A549 (cell line): ENCODE data around the gene NTRK2. TPM values are rescaled to one million over a fixed set of nuclear protein-coding genes. Genes with fewer than 3 reads are reported as not detected.

Experiments
- ATAC-seq, 2 experiments: fragments of 200-7000 bp in 1 of 2; fragments of >200 bp in 1 of 2; cut with Nextera tagmentation in 1 of 2; cut with Tn5 transposase in 1 of 2; 3 replicates each; pipeline versions ENCODE4 v1.8.0 to v1.9.1; 2018 to 2020; ENCODE audit warnings: mild to moderate bottlenecking in 1 of 2, moderate library complexity in 1 of 2
- CTCF ChIA-PET: fragments of 300-600 bp; sonication (Branson Sonifier 250); formaldehyde crosslinking; extraction: SDS; loops from one replicate; lab custom pipeline; 2021; ENCODE audit warnings: antibody characterized with exemption, inconsistent platforms; lab: Yijun Ruan, JAX
- POLR2A ChIA-PET: fragments of 350-600 bp; formaldehyde crosslinking; extraction: SDS; loops from one replicate; lab custom pipeline; 2021; ENCODE audit warnings: antibody characterized with exemption, inconsistent platforms; lab: Yijun Ruan, JAX
- DNase-seq, 2 experiments: peaks; one replicate each; pipeline versions ENCODE4 v3.0.0 to v3.0.0-alpha.2; 2011 to 2016; ENCODE audit warnings: low read depth in 1 of 2, low spot score in 1 of 2
- FAIRE-seq: peaks from 2 replicates; lab custom pipeline; 2011; peaks lifted over from hg19 to GRCh38; lab: Jason Lieb, UNC
- H3K27ac ChIP-seq, 2 experiments: fragments of >200 bp; sonication (Bioruptor Twin); formaldehyde crosslinking; 3 replicates each; pipeline ENCODE4 v1.5.1; 2016 to 2017
- H3K4me1 ChIP-seq: fragments of >200 bp; sonication (Bioruptor Twin); formaldehyde crosslinking; 3 replicates; pipeline ENCODE4 v1.6.1; 2016
- H3K4me2 ChIP-seq: fragments of >200 bp; sonication (Bioruptor Twin); formaldehyde crosslinking; 3 replicates; pipeline ENCODE4 v1.6.1; 2016
- H3K4me3 ChIP-seq: fragments of >200 bp; sonication (Bioruptor Twin); formaldehyde crosslinking; 3 replicates; pipeline ENCODE4 v1.5.1; 2016
- H3K9me3 ChIP-seq: fragments of >200 bp; sonication (Bioruptor Twin); formaldehyde crosslinking; 3 replicates; pipeline ENCODE4 v1.6.1; 2016
- BHLHE40 ChIP-seq: IDR thresholded peaks from 2 replicates; pipeline ENCODE4 v1.6.1; 2012; ENCODE audit warnings: low read depth, low read length, inconsistent platforms
- CBX8 ChIP-seq: fragments of 200-600 bp; sonication (generic); IDR thresholded peaks from 2 replicates; pipeline ENCODE4 v1.6.1; 2016
- CEBPB ChIP-seq, 2 experiments: fragments of >200 bp in 1 of 2; sonication (Bioruptor Twin) in 1 of 2; formaldehyde crosslinking in 1 of 2; IDR thresholded peaks; 2 replicates each; pipeline ENCODE4 v1.6.1; 2012 to 2016
- EHMT2 ChIP-seq: fragments of 200-600 bp; sonication (generic); IDR thresholded peaks from 2 replicates; pipeline ENCODE4 v1.6.1; 2016; ENCODE audit warnings: antibody characterized with exemption, low read depth, mild to moderate bottlenecking, moderate library complexity
- EP300 ChIP-seq, 2 experiments: fragments of >200 bp; sonication (Bioruptor Twin); formaldehyde crosslinking; IDR thresholded peaks; 2 replicates in 1 of 2; 3 replicates in 1 of 2; pipeline ENCODE4 v1.6.1; 2016 to 2017
- FOXS1 ChIP-seq: fragments of 250-450 bp; sonication (Bioruptor Pico); IDR thresholded peaks from 2 replicates; pipeline ENCODE4 v1.5.0; 2020; ENCODE audit warnings: mild to moderate bottlenecking, moderate library complexity
- HDAC2 ChIP-seq: fragments of 200-600 bp; sonication (generic); IDR thresholded peaks from 2 replicates; pipeline ENCODE4 v1.6.1; 2016
- HEYL ChIP-seq: fragments of 250-450 bp; sonication (Bioruptor Pico); IDR thresholded peaks from 2 replicates; pipeline ENCODE4 v1.8.0; 2021; ENCODE audit warnings: mild to moderate bottlenecking, moderate library complexity
- HOXB13 ChIP-seq: fragments of 250-450 bp; sonication (Bioruptor Pico); IDR thresholded peaks from 2 replicates; pipeline ENCODE4 v1.5.0; 2020; ENCODE audit warnings: low read depth, mild to moderate bottlenecking, moderate library complexity
- HOXB5 ChIP-seq: fragments of 250-450 bp; sonication (Bioruptor Pico); IDR thresholded peaks from 2 replicates; pipeline ENCODE4 v1.5.0; 2020; ENCODE audit warnings: mild to moderate bottlenecking, moderate library complexity
- JUN ChIP-seq, 2 experiments: fragments of >200 bp; sonication (Bioruptor Twin); formaldehyde crosslinking; IDR thresholded peaks; 2 replicates in 1 of 2; 3 replicates in 1 of 2; pipeline ENCODE4 v1.6.1; 2016 to 2017
- KDM5A ChIP-seq: fragments of 200-600 bp; sonication (generic); IDR thresholded peaks from 2 replicates; pipeline ENCODE4 v1.6.1; 2016; ENCODE audit warnings: antibody characterized with exemption, mild to moderate bottlenecking
- MAFK ChIP-seq: fragments of 450-650 bp; IDR thresholded peaks from 2 replicates; pipeline ENCODE4 v1.6.1; 2014; ENCODE audit not compliant: partially characterized antibody
- MYC ChIP-seq: IDR thresholded peaks from 2 replicates; pipeline ENCODE4 v1.6.1; 2012; ENCODE audit warnings: mild to moderate bottlenecking, inconsistent platforms, low read length, improper control_type of control experiment, borderline replicate concordance
- NFE2L2 ChIP-seq: fragments of 150-350 bp; conservative IDR thresholded peaks from 2 replicates; pipeline ENCODE4 v1.6.1; 2014; ENCODE audit warnings: low read length
- POLR2AphosphoS2 ChIP-seq: conservative IDR thresholded peaks from 2 replicates; pipeline ENCODE4 v1.6.1; 2012; ENCODE audit warnings: low read length, improper control_type of control experiment, inconsistent platforms
- RAD21 ChIP-seq, 2 experiments: fragments of >200 bp in 1 of 2; sonication (Bioruptor Twin) in 1 of 2; formaldehyde crosslinking in 1 of 2; IDR thresholded peaks in 1 of 2; conservative IDR thresholded peaks in 1 of 2; 2 replicates in 1 of 2; 3 replicates in 1 of 2; pipeline ENCODE4 v1.6.1; 2012 to 2018; ENCODE audit warnings: inconsistent platforms in 1 of 2
- RARB ChIP-seq: fragments of 250-450 bp; sonication (Bioruptor Pico); IDR thresholded peaks from 2 replicates; pipeline ENCODE4 v1.8.0; 2021; ENCODE audit warnings: mild to moderate bottlenecking, moderate library complexity
- RCOR1 ChIP-seq: fragments of 150-350 bp; IDR thresholded peaks from 2 replicates; pipeline ENCODE4 v1.6.1; 2014; ENCODE audit warnings: antibody characterized with exemption, low read length, low read depth
- RNF2 ChIP-seq: fragments of 200-600 bp; sonication (generic); IDR thresholded peaks from 2 replicates; pipeline ENCODE4 v1.6.1; 2016; ENCODE audit warnings: low read depth, mild to moderate bottlenecking, antibody characterized with exemption, moderate library complexity, borderline replicate concordance
- ZC3H11A ChIP-seq: fragments of 450-650 bp; IDR thresholded peaks from 2 replicates; pipeline ENCODE4 v1.6.1; 2014; ENCODE audit warnings: antibody characterized with exemption, mild to moderate bottlenecking
- WGBS: methylation state at CpG from one replicate; pipeline ENCODE4 v1.1.6; 2017; ENCODE audit errors: missing lambda C conversion rate; 5-methylcytosine and 5-hydroxymethylcytosine counted together
- polyA plus RNA-seq, 4 experiments: library from polyadenylated mRNA; depleted of rRNA in 3 of 4; stranded (reverse); fragments of >200 nt; fragmentation: RNase III in 1 of 4; extraction: RNeasy Plus Mini Kit Qiagen cat#74134 plus additional on column Dnase treatment in 1 of 4; gene quantifications; 2 replicates in 3 of 4; 3 replicates in 1 of 4; pipeline ENCODE4 v1.2.3, GENCODE V29; 2011 to 2017
- TF ChIP-seq, protein P1 (sequence below): fragments of >200 bp; sonication (Bioruptor Twin); formaldehyde crosslinking; IDR thresholded peaks from 3 replicates; pipeline ENCODE4 v1.5.1; 2016
- TF ChIP-seq, protein P2 (sequence below): fragments of 250-450 bp; sonication (Bioruptor Pico); IDR thresholded peaks from 2 replicates; pipeline ENCODE4 v1.5.0; 2020; ENCODE audit warnings: low read depth, mild to moderate bottlenecking, moderate library complexity
- TF ChIP-seq, protein P3 (sequence below): IDR thresholded peaks from 2 replicates; pipeline ENCODE4 v1.6.1; 2012

Gene NTRK2
- polyA plus RNA-seq, 2 of the 4 experiments (the other 2 are of a cell fraction): 0.03 TPM

DNA sequence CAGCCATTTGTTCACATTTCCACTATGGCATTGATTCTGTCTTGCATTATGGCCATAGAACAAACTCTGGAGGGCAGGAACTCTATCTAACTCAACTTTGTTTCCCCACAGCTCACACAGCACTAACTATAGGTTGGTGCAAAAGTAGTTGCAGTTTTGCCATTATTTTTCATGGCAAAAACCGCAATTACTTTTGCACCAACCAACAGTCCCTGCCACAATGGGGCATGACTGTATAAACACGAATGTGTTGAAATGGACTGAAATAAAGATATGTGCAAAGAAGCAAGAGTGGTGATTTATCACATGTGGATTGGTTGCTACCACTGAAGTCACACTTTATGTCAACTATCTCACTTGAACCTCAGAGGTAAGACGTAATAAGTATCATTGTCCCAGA, 338.7 kb downstream of the NTRK2 start:
- no peaks in the 10 kb centered on the region for H3K4me1 ChIP-seq
- 23% methylated on average over 3 of the region's 3 CpGs for WGBS
- no peak for TF ChIP-seq MYC
- TF ChIP-seq KDM5A: no peak
- TF ChIP-seq FOXS1: no peak
- no peak for TF ChIP-seq CBX8
- TF ChIP-seq BHLHE40: no peak
- H3K27ac ChIP-seq: no peak overlapping the region
- ATAC-seq (no peak), DNase-seq (no peak), FAIRE-seq (no peak)
- no peak overlapping the region for H3K4me3 ChIP-seq
- no peaks in the 10 kb centered on the region for H3K9me3 ChIP-seq
- H3K4me2 ChIP-seq: no peak overlapping the region
- POLR2A ChIA-PET: no interaction called here
- CTCF ChIA-PET: no interaction called here

GRCh38 chr9:85009251-85009650, 339.7 kb downstream of the NTRK2 start:
- no peak for FAIRE-seq

DNA sequence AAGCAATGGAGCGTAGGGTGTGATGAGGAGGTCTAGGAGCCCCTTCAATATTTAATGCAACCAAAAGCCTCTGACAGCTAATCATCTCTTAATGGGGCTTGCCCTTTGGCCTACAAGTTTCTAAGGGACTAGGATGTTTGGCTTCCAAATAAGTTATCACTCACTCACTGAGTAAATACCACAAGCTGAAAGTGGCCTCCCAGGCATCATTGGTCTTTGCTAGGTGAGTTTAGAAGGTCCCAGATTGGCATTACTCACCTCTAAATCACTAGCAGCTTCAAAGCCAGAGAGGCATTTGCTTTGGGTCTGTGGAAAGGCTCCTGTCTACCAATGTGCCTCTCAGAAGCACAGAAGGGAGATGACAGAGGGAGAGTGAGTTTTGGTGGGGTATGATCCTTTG, 344.2 kb downstream of the NTRK2 start:
- no peak for ATAC-seq
- ChIA-PET CTCF (no interaction called here), POLR2A (no interaction called here)
- Histone ChIP-seq H3K4me2 (no peak overlapping the region), H3K9me3 (no peaks in the 10 kb centered on the region), H3K4me1 (no peaks in the 10 kb centered on the region), H3K4me3 (no peak overlapping the region), H3K27ac (no peak overlapping the region)
- FAIRE-seq: no peak
- no peak for TF ChIP-seq KDM5A
- TF ChIP-seq ZC3H11A: no peak
- no peak for TF ChIP-seq RNF2
- no peak for TF ChIP-seq MYC
- TF ChIP-seq HEYL (CRISPR knock-in tag): no peak
- TF ChIP-seq, protein P1, sequence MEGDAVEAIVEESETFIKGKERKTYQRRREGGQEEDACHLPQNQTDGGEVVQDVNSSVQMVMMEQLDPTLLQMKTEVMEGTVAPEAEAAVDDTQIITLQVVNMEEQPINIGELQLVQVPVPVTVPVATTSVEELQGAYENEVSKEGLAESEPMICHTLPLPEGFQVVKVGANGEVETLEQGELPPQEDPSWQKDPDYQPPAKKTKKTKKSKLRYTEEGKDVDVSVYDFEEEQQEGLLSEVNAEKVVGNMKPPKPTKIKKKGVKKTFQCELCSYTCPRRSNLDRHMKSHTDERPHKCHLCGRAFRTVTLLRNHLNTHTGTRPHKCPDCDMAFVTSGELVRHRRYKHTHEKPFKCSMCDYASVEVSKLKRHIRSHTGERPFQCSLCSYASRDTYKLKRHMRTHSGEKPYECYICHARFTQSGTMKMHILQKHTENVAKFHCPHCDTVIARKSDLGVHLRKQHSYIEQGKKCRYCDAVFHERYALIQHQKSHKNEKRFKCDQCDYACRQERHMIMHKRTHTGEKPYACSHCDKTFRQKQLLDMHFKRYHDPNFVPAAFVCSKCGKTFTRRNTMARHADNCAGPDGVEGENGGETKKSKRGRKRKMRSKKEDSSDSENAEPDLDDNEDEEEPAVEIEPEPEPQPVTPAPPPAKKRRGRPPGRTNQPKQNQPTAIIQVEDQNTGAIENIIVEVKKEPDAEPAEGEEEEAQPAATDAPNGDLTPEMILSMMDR: no peak
- TF ChIP-seq NFE2L2: no peak
- no peak for TF ChIP-seq EHMT2
- no peak for TF ChIP-seq CEBPB (IDR thresholded peaks at IDR 0.05)
- no peak for TF ChIP-seq EP300 (IDR thresholded peaks at IDR 0.05)
- no peak for TF ChIP-seq MAFK
- TF ChIP-seq RAD21 (conservative IDR thresholded peaks at IDR 0.05 in 1 of 2, IDR thresholded peaks at IDR 0.05 in 1 of 2): no peak
- no peak for DNase-seq
- WGBS: 53% methylated on average over 1 of the region's 1 CpG

More at GRCh38 chr9:85009251-85009650, 339.7 kb downstream of the NTRK2 start:
- Histone ChIP-seq H3K4me3 (no peak overlapping the region), H3K27ac (no peak overlapping the region), H3K4me1 (no peaks in the 10 kb centered on the region), H3K4me2 (no peak overlapping the region), H3K9me3 (no peaks in the 10 kb centered on the region)
- TF ChIP-seq, protein P2, sequence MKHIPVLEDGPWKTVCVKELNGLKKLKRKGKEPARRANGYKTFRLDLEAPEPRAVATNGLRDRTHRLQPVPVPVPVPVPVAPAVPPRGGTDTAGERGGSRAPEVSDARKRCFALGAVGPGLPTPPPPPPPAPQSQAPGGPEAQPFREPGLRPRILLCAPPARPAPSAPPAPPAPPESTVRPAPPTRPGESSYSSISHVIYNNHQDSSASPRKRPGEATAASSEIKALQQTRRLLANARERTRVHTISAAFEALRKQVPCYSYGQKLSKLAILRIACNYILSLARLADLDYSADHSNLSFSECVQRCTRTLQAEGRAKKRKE (CRISPR knock-in tag): no peak
- TF ChIP-seq, protein P3, sequence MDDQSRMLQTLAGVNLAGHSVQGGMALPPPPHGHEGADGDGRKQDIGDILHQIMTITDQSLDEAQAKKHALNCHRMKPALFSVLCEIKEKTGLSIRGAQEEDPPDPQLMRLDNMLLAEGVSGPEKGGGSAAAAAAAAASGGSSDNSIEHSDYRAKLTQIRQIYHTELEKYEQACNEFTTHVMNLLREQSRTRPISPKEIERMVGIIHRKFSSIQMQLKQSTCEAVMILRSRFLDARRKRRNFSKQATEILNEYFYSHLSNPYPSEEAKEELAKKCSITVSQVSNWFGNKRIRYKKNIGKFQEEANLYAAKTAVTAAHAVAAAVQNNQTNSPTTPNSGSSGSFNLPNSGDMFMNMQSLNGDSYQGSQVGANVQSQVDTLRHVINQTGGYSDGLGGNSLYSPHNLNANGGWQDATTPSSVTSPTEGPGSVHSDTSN: no peak
- TF ChIP-seq HEYL (CRISPR knock-in tag) (no peak), HDAC2 (no peak), EHMT2 (no peak), JUN (IDR thresholded peaks at IDR 0.05) (no peak), HOXB13 (no peak), POLR2AphosphoS2 (no peak), RCOR1 (no peak), FOXS1 (no peak), CBX8 (no peak), RARB (CRISPR knock-in tag) (no peak), HOXB5 (CRISPR knock-in tag) (no peak)
- ChIA-PET POLR2A (no interaction called here), CTCF (interaction anchor here (1.5 to 2.7 kb wide), 2 partner anchors 12 to 249 kb away, joined by 3 to 8 read pairs; no protein-coding TSS in a partner anchor)
- DNase-seq (no peak), ATAC-seq (no peak)
- WGBS: 88% methylated on average over 1 of the region's 1 CpG
